ENCODE data around the gene VCX3B. TPM values are rescaled to one million over a fixed set of nuclear protein-coding genes. Genes with fewer than 3 reads are reported as not detected.
"Not testable (repeated sequence)": the region's sequence is repeated elsewhere in the genome, so short reads cannot be mapped to it uniquely, and the experiment has no call there.

Gene VCX3B
- total RNA-seq (not detected), polyA plus RNA-seq (not detected)

GRCh38 chrX:8464530-8464929 is at the start of gene VCX3B:
Gene VCX3B (plus strand): TSS chrX:8464830. CDS start chrX:8465451, 621 bp downstream.
- POLR2A ChIA-PET; H3K4me3 Mint-ChIP-seq; DNase-seq; H3K27ac ChIP-seq (ENCODE audit: low read depth, low read length); H3K4me1 Mint-ChIP-seq; H3K27me3 ChIP-seq (ENCODE audit: insufficient read depth, low read length, poor library complexity, severe bottlenecking); H3K9me3 Mint-ChIP-seq; H3K27ac Mint-ChIP-seq; H3K4me1 ChIP-seq (ENCODE audit: insufficient read depth, low read length); H3K27me3 Mint-ChIP-seq; H3K36me3 ChIP-seq (ENCODE audit: insufficient read depth, low read length); H3K36me3 Mint-ChIP-seq; H3K9me3 ChIP-seq (ENCODE audit: low read length); CTCF ChIA-PET; H3K4me3 ChIP-seq (ENCODE audit: low read length): not testable (repeated sequence)

- POLR2A ChIA-PET = no interaction called here
- no peaks in the 10 kb centered on the region for H3K4me1 Mint-ChIP-seq
- CTCF ChIA-PET = no interaction called here
These were observed 46.3 kb upstream of the VCX3B start for GRCh38 chrX:8418301-8418700.

GRCh38 chrX:8424912-8425311 is 39.7 kb upstream of the VCX3B start:
- DNase-seq = no peak
- Mint-ChIP-seq H3K4me3 (no peak overlapping the region), H3K36me3 (no peaks in the 10 kb centered on the region), H3K4me1 (no peaks in the 10 kb centered on the region), H3K27me3 (no peaks in the 10 kb centered on the region), H3K27ac (no peak overlapping the region), H3K9me3 (peaks cover 2 to 8% (median 4%) of the 10 kb centered on the region in 5 donors)
- POLR2A ChIA-PET = no interaction called here
- Histone ChIP-seq H3K4me1 (ENCODE audit: insufficient read depth, low read length) (no peaks in the 10 kb centered on the region), H3K9me3 (ENCODE audit: low read length) (no peaks in the 10 kb centered on the region), H3K27ac (ENCODE audit: low read depth, low read length) (no peak overlapping the region), H3K36me3 (ENCODE audit: insufficient read depth, low read length) (no peaks in the 10 kb centered on the region), H3K4me3 (ENCODE audit: low read length) (no peak overlapping the region), H3K27me3 (ENCODE audit: insufficient read depth, low read length, poor library complexity, severe bottlenecking) (no peaks in the 10 kb centered on the region)
- CTCF ChIA-PET = no interaction called here

More at GRCh38 chrX:8418301-8418700, 46.3 kb upstream of the VCX3B start:
- H3K9me3 Mint-ChIP-seq = peaks cover 0 to 18% (median 6%) of the 10 kb centered on the region in 5 donors
- no peak overlapping the region for H3K4me3 Mint-ChIP-seq
- DNase-seq = no peak
- no peaks in the 10 kb centered on the region for H3K4me1 ChIP-seq (ENCODE audit: insufficient read depth, low read length)
- H3K4me3 ChIP-seq (ENCODE audit: low read length) = no peak overlapping the region
- no peaks in the 10 kb centered on the region for H3K27me3 ChIP-seq (ENCODE audit: insufficient read depth, low read length, poor library complexity, severe bottlenecking)
- H3K36me3 ChIP-seq (ENCODE audit: insufficient read depth, low read length) = no peaks in the 10 kb centered on the region
- no peaks in the 10 kb centered on the region for H3K9me3 ChIP-seq (ENCODE audit: low read length)
- no peak overlapping the region for H3K27ac Mint-ChIP-seq
- peaks cover 0 to 3% of the 10 kb centered on the region in 2 donors for H3K27me3 Mint-ChIP-seq
- no peak overlapping the region for H3K27ac ChIP-seq (ENCODE audit: low read depth, low read length)
- H3K36me3 Mint-ChIP-seq = peaks cover 0 to 1% (median 0%) of the 10 kb centered on the region in 3 donors

GRCh38 chrX:8429692-8430249 is 34.9 kb upstream of the VCX3B start:
- Histone ChIP-seq H3K27me3 (ENCODE audit: insufficient read depth, low read length, poor library complexity, severe bottlenecking) (no peaks in the 10 kb centered on the region), H3K36me3 (ENCODE audit: insufficient read depth, low read length) (no peaks in the 10 kb centered on the region)
- POLR2A ChIA-PET = no interaction called here

GRCh38 chrX:8430444-8430843 is 34.2 kb upstream of the VCX3B start:
- Mint-ChIP-seq H3K27ac (no peak overlapping the region), H3K9me3 (peaks cover 0 to 4% (median 2%) of the 10 kb centered on the region in 5 donors), H3K27me3 (no peaks in the 10 kb centered on the region), H3K36me3 (no peaks in the 10 kb centered on the region), H3K4me1 (no peaks in the 10 kb centered on the region), H3K4me3 (no peak overlapping the region)
- Histone ChIP-seq H3K9me3 (ENCODE audit: low read length) (no peaks in the 10 kb centered on the region), H3K4me1 (ENCODE audit: insufficient read depth, low read length) (no peaks in the 10 kb centered on the region), H3K4me3 (ENCODE audit: low read length) (no peak overlapping the region), H3K27ac (ENCODE audit: low read depth, low read length) (no peak overlapping the region), H3K27me3 (ENCODE audit: insufficient read depth, low read length, poor library complexity, severe bottlenecking) (no peaks in the 10 kb centered on the region), H3K36me3 (ENCODE audit: insufficient read depth, low read length) (no peaks in the 10 kb centered on the region)
- CTCF ChIA-PET = no interaction called here
- POLR2A ChIA-PET = no interaction called here
- DNase-seq = no peak

More at GRCh38 chrX:8429692-8430249, 34.9 kb upstream of the VCX3B start:
- H3K4me1 Mint-ChIP-seq = no peaks in the 10 kb centered on the region
- peaks cover 0 to 8% (median 3%) of the 10 kb centered on the region in 5 donors for H3K9me3 Mint-ChIP-seq
- no peak overlapping the region for H3K4me3 Mint-ChIP-seq
- no peak for DNase-seq
- H3K9me3 ChIP-seq (ENCODE audit: low read length) = no peaks in the 10 kb centered on the region
- no peak overlapping the region for H3K27ac Mint-ChIP-seq
- no peaks in the 10 kb centered on the region for H3K4me1 ChIP-seq (ENCODE audit: insufficient read depth, low read length)
- H3K36me3 Mint-ChIP-seq = no peaks in the 10 kb centered on the region
- CTCF ChIA-PET = no interaction called here
- no peaks in the 10 kb centered on the region for H3K27me3 Mint-ChIP-seq
- H3K4me3 ChIP-seq (ENCODE audit: low read length) = no peak overlapping the region
- no peak overlapping the region for H3K27ac ChIP-seq (ENCODE audit: low read depth, low read length)

DNA sequence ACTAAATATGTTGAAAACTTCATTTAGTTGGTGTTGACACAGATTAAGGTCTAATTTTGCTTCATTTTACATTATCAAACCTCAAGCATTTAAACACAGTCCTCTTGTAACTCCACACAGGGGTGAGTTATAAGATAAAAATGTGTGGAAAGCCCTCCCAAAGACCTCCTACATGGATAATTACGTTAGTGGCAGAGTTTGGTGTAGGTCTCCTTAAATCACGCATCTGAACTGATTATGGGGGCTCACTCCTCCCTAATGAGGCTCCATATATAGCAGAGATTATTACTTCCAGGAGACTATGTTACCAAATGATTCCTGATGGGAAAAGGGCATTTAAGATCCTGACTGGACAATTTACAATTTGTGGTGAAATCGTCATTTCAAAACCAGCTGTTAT is 32.2 kb upstream of the VCX3B start:
- H3K36me3 Mint-ChIP-seq = no peaks in the 10 kb centered on the region
- Histone ChIP-seq H3K27me3 (ENCODE audit: insufficient read depth, low read length, poor library complexity, severe bottlenecking) (no peaks in the 10 kb centered on the region), H3K4me1 (ENCODE audit: insufficient read depth, low read length) (no peaks in the 10 kb centered on the region), H3K36me3 (ENCODE audit: insufficient read depth, low read length) (no peaks in the 10 kb centered on the region), H3K9me3 (ENCODE audit: low read length) (no peaks in the 10 kb centered on the region), H3K27ac (ENCODE audit: low read depth, low read length) (no peak overlapping the region), H3K4me3 (ENCODE audit: low read length) (no peak overlapping the region)
- H3K27me3 Mint-ChIP-seq = no peaks in the 10 kb centered on the region
- ChIA-PET CTCF (no interaction called here), POLR2A (no interaction called here)
- peaks cover 0 to 4% (median 2%) of the 10 kb centered on the region in 5 donors for H3K9me3 Mint-ChIP-seq
- DNase-seq = no peak
- H3K27ac Mint-ChIP-seq = no peak overlapping the region
- no peaks in the 10 kb centered on the region for H3K4me1 Mint-ChIP-seq
- H3K4me3 Mint-ChIP-seq = no peak overlapping the region

DNA sequence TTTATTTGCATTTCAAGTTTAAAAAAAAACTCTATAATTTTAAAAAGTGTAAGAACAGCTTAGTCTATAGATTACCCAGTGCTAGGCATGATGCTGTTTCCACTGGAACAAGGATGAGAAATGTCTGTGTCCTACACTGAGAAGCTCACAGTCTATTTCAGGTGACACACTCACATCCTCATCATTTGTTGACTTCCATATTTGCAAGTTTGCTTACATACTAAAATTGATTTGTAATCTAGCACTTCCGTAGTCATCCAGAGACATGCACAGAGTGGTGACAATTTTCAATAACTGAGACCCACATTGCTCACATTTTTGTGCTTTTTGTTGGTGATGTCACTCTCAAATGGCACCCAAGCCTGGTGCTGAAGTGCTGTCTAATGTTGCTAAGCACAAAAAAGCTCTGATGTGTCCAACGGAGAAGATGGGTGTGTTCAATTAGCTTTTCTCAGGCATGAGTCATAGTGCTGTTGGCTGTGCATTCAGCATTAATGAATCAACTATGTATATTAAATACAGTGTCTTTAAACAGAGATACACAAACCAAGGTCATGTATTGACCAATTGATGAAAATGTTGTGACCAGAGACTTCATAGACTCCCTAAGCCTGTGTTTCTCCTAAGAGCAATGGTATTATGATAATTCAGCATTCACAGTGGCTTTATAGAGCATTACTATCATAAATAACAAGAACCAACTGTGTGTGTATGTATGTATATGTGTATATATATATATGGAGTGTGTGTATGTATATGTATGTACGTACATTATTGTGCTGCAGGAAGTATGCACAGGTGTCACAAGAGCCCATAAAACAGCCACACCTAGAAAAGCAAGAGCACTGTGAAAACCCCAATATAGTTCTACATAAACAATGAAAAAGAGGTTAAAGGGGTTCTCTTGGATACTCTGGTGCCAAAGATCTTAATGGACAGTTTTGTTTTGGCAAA is 31.2 kb upstream of the VCX3B start:
- ChIA-PET CTCF (no interaction called here), POLR2A (no interaction called here)
- H3K36me3 ChIP-seq (ENCODE audit: insufficient read depth, low read length) = no peaks in the 10 kb centered on the region
- Mint-ChIP-seq H3K4me1 (no peaks in the 10 kb centered on the region), H3K27ac (no peak overlapping the region), H3K9me3 (peaks cover 0 to 4% (median 2%) of the 10 kb centered on the region in 5 donors), H3K36me3 (no peaks in the 10 kb centered on the region), H3K27me3 (no peaks in the 10 kb centered on the region), H3K4me3 (no peak overlapping the region)
- no peaks in the 10 kb centered on the region for H3K27me3 ChIP-seq (ENCODE audit: insufficient read depth, low read length, poor library complexity, severe bottlenecking)
- no peak overlapping the region for H3K27ac ChIP-seq (ENCODE audit: low read depth, low read length)
- no peaks in the 10 kb centered on the region for H3K9me3 ChIP-seq (ENCODE audit: low read length)
- H3K4me3 ChIP-seq (ENCODE audit: low read length) = no peak overlapping the region
- no peak for DNase-seq
- H3K4me1 ChIP-seq (ENCODE audit: insufficient read depth, low read length) = no peaks in the 10 kb centered on the region

DNA sequence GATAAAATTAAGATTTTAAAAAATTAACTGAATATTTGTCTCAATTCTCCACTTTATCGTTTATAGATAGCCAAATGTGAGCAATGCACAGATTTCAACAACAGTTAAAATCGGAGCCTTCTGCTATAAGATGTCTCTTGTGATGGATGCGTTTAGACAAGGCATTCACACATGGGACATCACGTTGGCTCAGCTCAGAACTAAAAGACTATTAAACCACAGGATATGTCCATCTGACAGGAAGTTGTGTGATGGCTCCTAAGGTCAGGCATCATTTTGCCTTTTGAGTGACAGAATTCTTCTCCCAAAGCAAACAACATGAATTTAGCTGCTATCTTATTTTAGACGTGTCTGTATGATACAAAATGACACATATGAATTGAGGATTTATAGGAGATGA is 17.3 kb upstream of the VCX3B start:
- Histone ChIP-seq H3K4me3 (ENCODE audit: low read length) (no peak overlapping the region), H3K27me3 (ENCODE audit: insufficient read depth, low read length, poor library complexity, severe bottlenecking) (no peaks in the 10 kb centered on the region), H3K27ac (ENCODE audit: low read depth, low read length) (no peak overlapping the region), H3K36me3 (ENCODE audit: insufficient read depth, low read length) (no peaks in the 10 kb centered on the region), H3K4me1 (ENCODE audit: insufficient read depth, low read length) (no peaks in the 10 kb centered on the region), H3K9me3 (ENCODE audit: low read length) (no peaks in the 10 kb centered on the region)
- H3K4me1 Mint-ChIP-seq = no peaks in the 10 kb centered on the region
- ChIA-PET CTCF (no interaction called here), POLR2A (no interaction called here)
- H3K27ac Mint-ChIP-seq = no peak overlapping the region
- H3K9me3 Mint-ChIP-seq = peaks cover 0 to 8% (median 4%) of the 10 kb centered on the region in 5 donors
- no peak for DNase-seq
- peaks cover 0 to 2% of the 10 kb centered on the region in 2 donors for H3K27me3 Mint-ChIP-seq
- H3K36me3 Mint-ChIP-seq = no peaks in the 10 kb centered on the region
- H3K4me3 Mint-ChIP-seq = no peak overlapping the region
